ENCODE measurements around the gene EFTUD2.

Gene EFTUD2

DNA sequence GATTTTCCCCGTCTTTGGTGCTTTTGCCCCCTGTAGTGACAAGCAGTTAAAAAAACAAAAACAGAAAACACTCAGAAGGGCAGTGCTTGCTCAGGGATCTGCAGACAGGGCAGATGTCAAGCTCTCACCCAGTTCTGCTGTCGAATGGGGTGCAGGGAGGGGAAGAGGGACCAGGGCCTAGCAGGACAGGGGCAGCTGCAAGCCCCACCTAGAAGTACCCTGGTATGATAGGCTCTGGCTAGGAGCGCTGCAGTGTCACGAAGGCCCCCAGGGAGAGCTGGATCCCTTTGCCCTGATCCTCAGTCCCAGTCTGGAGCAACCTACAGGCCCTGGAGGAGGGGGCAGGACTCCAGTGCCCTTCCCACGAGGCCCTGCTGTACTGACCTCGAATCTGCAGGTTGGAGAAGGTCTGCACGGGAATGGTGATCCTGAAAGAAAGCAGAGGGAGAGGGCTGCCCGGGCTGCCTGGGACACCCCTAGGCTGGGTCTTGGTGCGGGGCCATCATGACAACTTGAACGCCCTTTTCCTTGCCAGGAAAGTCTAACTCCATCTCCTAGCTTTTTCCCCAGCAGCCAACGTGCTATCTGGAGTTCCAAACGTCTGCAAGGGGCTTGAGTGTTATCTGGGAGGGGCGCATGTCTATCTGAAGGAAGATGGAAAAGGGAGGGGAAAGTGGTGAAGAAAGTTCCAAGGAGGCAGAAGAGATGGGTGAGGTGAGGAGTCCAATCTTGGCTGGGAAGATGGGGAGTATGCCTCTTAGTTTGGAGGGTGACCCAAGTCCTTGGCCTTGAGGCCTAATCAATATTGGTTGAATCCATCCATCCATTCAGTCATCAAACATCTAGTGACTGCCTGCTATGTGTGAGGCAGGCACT is 11.2 kb upstream of the EFTUD2 start:
- no peak for DNase-seq

DNA sequence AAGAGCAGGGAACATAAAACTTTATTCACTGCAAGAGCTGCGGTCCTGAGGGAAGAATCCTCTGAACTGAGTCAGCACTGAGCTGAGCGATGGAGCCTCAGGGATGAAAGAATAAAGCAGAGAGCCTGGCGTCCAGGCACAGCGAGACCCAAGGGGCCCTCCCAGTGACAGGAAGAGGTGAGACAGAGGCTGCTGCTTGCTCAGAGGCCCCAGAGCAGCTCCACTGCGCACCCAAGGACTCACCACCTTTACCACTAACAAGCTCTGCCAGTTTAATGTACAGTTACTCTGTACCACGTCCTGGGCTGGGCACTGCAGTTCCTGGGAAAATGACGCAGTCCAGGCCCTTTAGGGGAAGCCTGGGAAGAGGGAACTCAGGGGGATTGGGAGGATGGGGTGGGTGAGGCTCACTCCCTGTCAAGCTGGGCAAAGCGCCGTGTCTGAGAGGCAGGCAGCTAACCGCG is 10.5 kb upstream of the EFTUD2 start:
- DNase-seq = no peak

DNA sequence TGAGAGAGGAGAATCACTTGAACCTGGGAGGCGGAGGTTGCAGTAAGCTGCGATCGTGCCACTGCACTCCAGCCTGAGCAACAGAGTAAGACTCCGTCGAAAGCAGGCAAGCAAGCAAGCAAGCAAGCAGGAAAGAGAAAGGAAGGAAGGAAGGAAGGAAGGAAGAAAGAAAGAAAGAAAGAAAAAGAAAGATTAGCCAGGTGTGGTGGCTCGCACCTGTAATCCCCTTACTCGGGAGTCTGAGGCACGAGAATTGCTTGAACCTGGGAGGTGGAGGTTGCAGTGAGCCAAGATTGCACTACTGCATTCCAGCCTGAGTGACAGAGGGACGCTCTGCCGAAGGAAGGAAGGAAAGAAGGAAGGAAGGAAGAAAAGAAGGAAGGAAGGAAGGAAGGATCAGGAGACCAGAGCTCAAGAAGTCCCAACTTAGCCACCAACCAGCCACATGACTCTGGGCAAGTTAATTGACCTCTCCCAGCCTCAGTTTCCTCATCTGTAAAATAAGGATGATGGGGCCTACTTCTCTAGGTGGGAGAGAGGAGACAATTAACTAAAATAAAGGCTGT is 9.6 kb upstream of the EFTUD2 start:
- no peak for DNase-seq

DNA sequence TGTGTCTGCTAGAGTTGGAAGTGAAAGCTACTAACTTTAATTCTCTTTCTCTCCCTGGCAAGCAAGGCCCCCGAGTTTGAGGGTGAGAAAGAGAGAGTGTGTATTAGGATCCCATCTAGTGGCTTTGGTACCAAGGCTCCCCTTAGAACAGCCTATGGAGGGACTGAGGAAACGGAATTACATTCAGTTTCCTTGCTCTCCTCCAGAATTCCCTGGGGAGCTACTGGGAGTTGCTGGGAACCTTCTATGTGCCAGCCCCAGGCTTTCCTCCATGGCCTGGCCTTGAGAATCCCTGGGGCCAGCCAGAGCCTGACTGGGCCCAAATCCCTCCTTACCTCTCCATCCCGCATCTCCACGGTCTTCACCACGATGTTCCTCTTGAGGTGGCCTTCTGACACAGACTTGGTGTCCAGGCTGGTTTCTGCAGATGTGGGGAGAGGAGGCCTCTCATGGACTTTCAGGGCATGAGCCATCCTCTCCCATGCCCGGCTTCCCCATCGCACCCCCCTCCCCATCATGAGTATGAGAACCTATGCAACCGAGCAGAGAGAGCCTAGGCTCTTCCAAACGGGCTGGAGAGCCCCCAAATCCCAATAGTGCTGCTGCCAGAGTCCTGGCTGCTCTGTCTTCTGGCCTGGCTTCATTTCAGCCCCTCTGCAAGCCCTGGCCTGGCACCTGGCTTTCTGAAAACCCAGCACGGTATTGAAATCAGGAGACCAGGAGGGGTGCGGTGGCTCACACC is 8.7 kb upstream of the EFTUD2 start:
- DNase-seq = no peak

DNA sequence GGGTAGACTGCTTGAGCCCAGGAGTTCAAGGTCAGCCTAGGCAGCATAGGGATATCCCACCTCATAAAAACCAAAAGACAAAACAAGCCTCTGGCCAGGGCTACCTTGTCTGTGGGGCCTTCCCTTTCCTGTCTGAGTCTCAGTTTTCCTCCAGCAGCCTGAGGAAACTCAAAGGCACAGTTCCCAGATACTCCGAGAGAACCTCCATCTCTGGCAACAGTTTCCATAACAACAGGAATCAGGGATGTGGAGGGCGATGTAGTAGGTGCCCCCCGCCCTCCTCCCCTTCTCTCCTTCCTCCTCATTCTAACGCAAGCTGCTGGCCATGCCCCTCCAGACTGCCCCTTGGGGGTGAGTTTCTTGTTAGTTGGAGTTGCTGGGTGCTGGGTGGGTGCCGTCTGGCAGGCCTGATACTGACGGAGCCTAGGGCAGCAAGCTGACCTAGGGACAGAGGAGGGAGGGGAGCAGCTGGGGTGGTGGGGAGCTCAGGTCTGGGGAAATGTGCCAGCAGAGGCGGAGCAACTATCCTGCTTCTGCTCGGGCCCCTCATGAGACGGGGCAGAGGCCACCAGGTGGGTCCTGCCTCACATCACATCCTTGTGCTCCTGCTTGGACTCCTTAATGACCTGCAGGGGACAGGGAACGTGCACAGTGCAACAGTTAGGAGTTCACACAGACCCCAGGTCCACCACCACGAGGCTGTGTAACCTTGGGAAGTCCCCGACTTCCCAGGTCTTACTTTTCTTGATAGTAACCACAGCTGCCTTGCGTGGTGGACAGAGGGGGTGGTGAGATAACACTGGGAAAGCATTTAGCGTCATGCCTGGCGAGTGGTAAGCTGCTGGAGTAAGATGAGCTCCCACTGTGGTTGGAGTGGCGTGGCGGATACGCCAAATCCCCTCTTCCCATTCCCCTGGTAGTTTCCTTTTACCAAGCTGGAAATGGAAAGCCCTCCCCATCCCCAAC is 7.8 kb upstream of the EFTUD2 start:
- DNase-seq = no peak

DNA sequence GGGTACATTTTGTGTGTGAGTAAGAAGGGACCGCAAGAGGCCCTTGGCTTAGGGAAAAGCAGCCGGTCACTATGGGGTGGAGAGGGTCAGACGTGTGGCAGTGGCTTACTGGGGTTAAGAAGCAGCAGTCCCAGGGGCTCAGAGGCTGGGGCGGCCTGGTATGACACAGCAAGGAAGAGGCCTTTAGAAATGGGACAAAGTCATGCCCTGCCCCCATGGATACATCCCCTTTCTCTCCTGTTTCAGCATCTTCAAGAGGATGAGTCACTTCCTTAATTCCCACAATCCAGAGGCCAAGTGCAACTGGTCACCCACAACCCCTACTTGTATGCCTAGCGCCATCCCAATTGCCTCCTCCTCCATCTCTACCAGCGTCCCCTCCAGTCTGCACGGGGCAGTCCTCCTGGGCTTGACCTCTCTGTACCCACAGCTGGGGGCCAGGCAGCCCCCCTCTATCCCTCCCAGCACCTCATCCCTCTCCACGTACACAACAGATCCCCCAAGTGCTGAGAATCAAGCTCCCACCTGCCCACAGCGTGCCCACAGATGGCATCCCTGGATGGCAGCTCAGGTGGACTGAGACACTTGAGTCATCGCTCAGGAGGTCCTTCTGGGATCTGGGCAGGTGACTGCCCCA is 6.9 kb upstream of the EFTUD2 start:
- no peak for DNase-seq

DNA sequence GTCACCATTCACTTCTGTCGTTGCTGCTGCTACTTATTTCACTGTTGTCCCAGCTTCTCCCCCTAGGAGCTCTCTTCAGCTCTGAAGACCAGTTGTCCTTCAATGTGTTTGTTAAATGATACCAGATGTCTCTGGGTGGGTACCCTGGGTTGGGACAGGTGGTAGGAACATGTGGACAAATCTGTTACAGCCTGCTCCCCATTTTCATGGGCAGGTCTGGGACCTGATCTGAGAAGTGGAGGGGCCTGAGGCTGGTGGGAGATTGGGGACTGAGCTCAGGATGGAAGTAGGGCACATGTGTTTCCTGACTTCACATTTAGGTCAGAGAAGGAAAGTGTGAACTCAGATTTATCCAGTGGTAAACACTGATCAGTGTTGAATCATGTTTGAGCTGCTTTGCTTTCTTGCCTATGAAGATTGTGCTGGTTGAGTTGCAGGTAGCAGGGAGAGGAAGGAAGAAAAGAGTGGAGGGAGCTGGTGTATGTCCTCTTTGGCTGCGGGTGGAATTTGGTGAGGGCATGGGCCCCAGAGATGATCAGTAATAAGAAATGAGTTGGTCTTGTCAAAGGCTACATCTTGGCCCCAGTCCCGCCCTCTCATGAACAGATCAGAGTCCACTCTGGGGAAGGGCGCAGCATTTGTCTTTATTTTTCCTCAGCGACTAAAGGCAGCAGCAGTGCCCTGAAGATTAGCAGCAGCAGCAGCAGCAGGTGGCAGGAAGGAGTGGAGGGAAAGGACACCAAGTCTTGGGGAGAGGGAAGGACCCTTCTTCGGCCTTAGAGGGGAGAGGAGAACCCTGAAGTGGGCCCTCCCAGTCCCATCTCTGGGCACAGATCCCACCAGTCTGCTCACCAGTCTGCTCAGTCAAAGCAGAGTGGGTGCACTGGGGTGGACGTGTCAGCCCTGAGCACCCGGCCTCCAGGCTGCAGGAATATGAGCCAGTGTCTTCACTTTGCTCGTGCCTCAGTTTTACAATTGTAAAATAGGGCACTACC is 6.1 kb upstream of the EFTUD2 start:
- DNase-seq = no peak

DNA sequence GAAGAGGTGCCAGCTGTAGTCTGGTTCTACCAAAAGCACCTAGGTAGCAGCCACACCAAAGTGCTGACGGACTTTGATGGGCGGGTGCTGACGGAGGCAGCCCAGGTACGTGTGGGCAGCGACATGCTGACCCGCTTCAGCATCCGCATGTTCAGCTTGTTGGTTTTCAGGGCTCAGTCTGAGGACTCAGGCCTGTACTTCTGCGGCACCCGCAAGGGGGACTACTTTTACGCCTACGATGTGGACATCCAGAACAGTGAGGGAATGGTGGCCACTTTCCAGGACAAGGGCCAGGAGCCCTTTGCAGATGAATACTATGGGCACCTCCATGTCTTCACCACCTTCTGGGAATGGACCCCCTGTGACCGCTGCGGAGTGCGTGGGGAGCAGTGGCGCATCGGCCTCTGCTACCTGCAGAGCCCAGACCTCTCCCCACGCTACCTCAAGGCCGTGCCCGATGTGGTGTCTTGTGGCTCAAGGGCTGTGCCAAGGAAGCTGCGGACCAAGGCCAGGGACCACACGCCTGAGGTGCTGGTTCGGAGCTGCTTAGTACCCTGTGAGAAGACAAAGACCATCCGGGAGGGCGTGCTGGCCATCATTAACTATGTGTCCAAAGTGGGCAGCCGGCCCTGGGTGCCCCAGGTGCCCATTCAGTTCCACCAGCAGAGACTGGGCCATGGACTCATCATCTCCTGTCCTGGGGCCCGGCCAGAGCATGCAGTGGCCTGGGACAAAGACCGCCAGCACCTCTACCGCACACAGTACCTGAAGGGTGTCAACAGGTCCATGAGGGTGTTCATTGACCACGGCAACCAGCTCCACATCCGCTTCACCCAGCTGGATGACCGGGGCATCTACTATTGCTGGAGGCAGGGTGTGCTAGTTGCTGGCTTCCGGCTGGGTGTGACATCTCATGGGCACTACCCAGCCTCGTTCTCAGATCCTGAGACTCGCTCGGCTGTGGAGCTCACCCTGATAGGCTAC is 5.0 kb upstream of the EFTUD2 start:
- DNase-seq = no peak

DNA sequence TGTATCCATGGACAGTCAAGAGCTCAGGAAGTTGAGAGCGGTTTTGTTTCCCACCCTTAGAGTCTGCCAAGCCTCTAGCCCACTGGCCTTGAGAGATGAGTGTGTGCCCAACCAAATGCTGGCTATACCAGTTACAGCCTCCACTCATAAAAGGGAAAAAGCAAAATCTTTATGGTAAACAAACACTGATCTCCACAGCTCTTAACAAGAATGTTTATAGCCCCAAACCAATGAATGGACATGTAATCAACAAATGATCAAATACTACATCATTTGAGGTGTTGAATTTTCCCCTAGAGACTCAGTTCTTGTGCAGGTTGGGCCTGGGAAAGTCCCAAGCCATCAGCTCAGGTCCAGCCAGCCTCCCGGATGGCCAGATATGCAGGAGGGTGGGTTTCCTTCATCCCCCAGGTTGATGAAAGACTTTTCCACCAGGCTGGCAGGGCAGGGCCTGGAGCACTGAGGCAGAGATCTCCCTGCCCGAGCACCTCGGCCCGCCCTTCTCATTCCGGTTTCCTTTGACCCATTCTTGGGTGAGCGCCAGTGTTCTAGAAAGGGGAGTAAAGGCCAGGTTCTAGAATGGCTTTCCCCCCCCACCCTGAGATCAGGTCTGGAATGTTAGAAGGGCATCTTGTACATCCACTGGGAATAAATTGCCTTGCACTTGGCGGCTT is 3.9 kb upstream of the EFTUD2 start:
- DNase-seq = no peak

DNA sequence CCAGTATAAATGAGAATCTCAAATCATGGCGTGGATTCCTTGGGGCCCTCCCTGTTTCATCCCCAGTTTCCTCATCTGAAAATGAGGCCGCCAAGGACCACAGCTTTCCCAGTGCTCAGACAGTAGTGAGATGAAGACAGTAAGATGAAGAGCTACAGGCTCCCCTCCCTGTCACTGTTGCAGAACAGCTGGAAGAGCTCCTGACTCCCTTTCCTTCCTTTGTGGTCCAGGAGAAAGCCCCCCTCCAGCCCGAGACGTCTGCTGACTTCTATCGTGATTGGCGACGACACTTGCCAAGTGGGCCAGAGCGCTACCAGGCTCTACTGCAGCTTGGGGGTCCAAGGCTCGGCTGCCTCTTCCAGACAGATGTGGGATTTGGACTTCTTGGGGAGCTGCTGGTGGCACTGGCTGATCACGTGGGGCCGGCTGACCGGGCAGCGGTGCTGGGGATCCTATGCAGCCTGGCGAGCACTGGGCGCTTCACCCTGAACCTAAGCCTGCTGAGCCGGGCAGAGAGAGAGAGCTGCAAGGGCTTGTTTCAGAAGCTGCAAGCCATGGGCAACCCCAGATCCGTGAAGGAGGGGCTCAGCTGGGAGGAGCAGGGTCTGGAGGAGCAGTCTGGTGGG is 3.0 kb upstream of the EFTUD2 start:
- no peak for DNase-seq

DNA sequence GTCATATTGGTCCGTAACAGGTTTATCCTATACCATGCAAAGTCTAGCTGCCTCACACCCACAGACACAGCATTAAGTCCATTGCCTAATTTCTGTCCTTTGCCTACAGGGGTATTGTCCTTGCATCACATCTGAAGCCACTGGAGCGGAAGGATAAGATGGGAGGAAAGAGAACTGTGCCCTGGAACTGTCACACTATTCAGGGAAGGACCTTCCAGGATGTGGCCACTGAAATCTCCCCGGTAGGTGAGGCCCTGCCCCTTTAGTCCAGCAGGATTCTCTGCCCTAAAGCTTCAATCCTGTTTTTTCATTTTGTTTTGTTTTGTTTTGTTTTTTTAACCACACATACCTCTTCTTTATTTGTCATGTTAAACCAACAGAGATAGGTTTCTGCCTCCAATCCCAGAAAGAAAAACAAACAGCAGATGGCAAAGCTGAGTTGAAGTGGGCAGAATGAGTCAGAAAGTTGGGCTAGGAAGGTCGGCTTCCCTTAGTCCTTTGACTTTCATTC is 2.2 kb upstream of the EFTUD2 start:
- DNase-seq = no peak

DNA sequence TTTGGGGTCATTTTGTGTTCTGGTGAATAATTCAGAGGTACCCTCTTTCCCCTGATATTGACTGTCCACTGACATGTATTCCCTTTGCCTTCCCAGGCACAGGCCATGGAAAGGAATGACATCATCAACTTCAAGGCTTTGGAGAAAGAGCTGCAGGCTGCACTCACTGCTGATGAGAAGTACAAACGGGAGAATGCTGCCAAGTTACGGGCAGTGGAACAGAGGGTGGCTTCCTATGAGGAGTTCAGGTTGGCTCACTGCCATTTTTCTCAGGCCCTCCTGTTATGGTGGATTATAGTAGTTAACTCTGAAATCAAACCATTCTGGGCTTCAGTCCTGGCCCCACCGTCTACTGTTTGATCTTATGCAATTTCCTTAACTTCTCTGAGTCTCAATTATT is 1.6 kb upstream of the EFTUD2 start:
- DNase-seq = no peak

DNA sequence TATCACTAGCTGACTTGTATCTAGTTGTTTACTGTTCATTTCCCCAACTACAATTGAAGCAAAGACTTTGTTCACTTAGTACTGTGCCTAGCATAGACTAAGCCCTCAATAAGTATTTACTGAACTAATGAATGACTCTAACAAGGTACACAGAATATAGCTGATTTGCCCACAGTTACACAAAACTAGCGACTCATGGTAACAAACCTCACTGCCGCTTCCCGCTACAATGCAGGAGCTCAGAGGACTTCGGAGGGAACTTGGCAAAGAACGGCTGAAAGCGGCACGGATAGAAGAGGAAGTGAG is 524 bp downstream of the EFTUD2 start:
- DNase-seq = no peak

DNA sequence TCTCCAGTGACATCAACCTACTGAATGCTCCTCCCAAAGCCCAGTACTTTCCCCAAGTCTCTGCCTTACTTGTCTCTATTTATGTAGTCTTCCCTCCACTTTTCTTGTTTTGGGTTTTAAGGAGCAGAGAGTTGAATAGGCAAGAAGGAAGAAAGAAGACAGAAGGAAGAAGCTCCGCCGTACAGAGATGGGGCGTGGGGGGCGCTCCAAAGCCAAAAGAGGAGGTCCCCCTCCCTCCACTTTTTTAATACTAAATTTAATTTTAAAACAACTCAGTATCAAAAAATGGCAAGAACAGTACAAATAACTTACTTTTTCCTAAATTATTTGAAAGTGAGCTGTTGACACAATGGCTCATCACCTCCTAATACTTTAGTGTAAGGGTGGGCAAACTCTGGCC is 4.6 kb downstream of the EFTUD2 start:
- no peak for DNase-seq

DNA sequence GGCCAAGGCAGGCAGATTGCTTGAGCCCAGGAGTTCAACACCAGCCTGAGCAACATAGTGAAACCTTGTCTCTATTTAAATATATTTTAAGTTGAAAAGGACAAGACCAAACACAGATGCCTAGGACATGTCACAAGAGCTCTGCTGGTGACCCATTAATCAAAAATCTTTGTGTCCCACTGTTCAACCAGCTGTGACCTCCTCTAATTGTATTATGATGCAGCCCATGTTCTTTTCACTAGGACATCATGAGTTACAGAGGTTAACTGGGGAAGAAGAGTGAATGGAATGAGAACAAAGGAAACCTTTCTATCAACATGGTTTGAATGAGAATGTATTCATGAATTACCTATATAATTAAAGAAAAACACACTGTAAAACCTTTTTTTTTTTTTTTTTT is 7.0 kb downstream of the EFTUD2 start:
- DNase-seq = no peak

DNA sequence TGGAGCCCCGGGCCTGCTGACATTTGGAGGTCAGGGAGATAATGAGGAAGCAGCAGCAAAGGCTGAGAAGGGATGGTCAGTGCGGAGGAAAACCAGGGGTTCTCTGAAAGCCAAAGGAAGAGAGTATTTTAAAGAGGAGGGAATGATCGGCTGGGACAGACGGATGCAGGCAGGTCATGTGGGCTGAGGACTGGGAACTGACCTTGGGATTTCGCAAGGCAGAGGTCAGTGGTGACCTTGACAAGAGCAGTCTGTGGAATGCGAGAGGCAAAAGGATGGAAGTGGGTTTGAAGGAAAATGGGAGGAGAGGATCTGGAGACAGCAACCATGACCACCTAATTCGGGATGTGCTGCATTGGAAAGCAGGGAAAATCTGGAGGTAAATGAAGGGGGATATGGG is 10.2 kb downstream of the EFTUD2 start:
- no peak for DNase-seq

DNA sequence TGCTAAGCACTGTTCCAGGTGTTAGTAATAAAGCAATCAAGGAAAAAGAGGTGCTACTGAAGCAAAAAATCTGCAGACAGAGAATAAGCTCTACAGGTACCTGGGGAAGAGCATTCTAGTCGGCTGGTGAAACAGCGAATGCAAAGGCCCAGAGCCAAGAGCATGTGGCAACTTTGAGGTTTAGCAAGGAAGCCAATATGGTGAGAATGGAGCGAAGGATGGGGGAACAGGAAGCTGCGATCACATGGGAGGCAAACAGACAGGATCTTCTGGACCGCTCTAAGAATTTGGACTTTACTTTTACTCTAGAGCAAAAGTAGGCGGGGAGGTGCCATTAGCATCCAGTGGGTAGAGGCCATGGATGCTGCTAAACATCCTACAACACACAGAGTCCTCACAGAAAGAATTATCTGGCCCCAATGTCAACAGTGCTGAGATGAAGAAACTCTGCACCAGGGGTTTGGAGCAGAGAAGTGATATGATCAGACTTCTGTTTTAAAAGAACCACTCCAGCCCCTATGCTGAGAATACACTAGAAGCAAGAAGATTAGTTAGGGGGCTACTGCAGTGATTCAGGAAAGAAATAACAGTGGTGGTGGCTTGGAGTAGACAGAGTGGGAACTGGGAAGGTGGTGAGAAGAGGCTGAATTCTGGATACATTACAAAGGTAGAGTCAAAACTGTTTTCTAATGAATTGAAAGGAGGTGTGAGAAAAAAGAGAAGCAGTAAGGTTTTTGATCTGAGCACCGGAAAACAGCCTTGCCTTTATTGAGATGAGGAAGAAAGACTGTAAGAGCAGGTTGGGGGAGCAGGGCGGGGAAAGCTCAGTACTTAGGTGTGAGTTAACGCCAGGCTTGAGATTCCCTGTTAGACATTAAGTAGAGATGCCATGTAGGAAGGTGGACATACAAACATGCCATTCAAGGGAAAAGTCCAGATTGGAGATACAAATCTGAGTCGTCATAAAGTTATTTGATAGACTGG is 11.0 kb downstream of the EFTUD2 start:
- no peak for DNase-seq
